PFSK-1 (cell line): ENCODE results near the gene SLC2A4RG.

Experiments
- FOXP2 ChIP-seq: optimal IDR thresholded peaks from 2 replicates; pipeline ENCODE3; 2011; ENCODE audit warnings: borderline replicate concordance, control low read depth, inconsistent platforms; ENCODE audit not compliant: insufficient read depth; ENCODE audit errors: extremely low read length, extremely low read depth
- POLR2AphosphoS5 ChIP-seq: IDR thresholded peaks from 2 replicates; pipeline ENCODE4 v1.6.1; 2012; ENCODE audit warnings: low read depth, mild to moderate bottlenecking, control low read depth, low read length, moderate library complexity
- REST ChIP-seq, 2 experiments: IDR thresholded peaks; 2 replicates each; pipeline versions ENCODE4 v1.6.1 to v1.8.0; 2011 to 2012; ENCODE audit warnings: low read depth in 2 of 2, low read length in 2 of 2, control low read depth in 1 of 2, inconsistent platforms in 1 of 2, mild to moderate bottlenecking in 1 of 2, moderate library complexity in 1 of 2; ENCODE audit not compliant: insufficient read depth in 1 of 2
- SIN3A ChIP-seq: IDR thresholded peaks from 2 replicates; pipeline ENCODE4 v1.6.1; 2012; ENCODE audit warnings: mild to moderate bottlenecking, low read length, moderate library complexity, borderline replicate concordance; ENCODE audit not compliant: insufficient read depth
- TAF1 ChIP-seq: IDR thresholded peaks from 2 replicates; pipeline ENCODE4 v1.6.1; 2012; ENCODE audit warnings: low read length, control low read depth, borderline replicate concordance; ENCODE audit not compliant: insufficient read depth

GRCh38 chr20:63693733-63694583 lies 45.6 kb upstream of the SLC2A4RG start:
- TF ChIP-seq POLR2AphosphoS5 (no peak), TAF1 (no peak), SIN3A (no peak), REST (IDR thresholded peaks at IDR 0.05; ENCODE audit: insufficient read depth in 1 of 2, low read depth in 2 of 2, low read length in 2 of 2) (no peak), FOXP2 (no peak)
